C4-2B (cell line): ENCODE data around the gene DNAH9.

Experiments
- CTCF ChIP-seq: fragments of 450-650 bp; conservative IDR thresholded peaks from 2 replicates; pipeline ENCODE4 v1.5.1; 2017; ENCODE audit warnings: mild to moderate bottlenecking
- ZFX ChIP-seq: fragments of 450-650 bp; IDR thresholded peaks from 2 replicates; pipeline ENCODE4 v1.6.1; 2017

GRCh38 chr17:11565591-11565990 lies 32.7 kb upstream of the DNAH9 start:
- TF ChIP-seq CTCF (no peak), ZFX (no peak)
